Kidney epithelial cell (primary cell): ENCODE measurements around the gene TSNAXIP1. TPM values are rescaled to one million over a fixed set of nuclear protein-coding genes. Genes with fewer than 3 reads are reported as not detected.
A peak's percentile ranks its signal among the peaks of the same experiment; 100 is the strongest.

ENCODE experiments used
- DNase-seq: peaks from one replicate; pipeline ENCODE4 v3.0.0-alpha.2; 2010; ENCODE audit warnings: low read depth
- H3K27me3 ChIP-seq: 2 replicates; pipeline ENCODE4 v1.6.0; 2011; ENCODE audit warnings: low read length; ENCODE audit not compliant: control insufficient read depth, insufficient read depth
- H3K36me3 ChIP-seq: 2 replicates; pipeline ENCODE4 v1.5.1; 2011; ENCODE audit warnings: low read length; ENCODE audit not compliant: control insufficient read depth, insufficient read depth
- H3K4me3 ChIP-seq: 2 replicates; pipeline ENCODE4 v1.5.1; 2011; ENCODE audit warnings: low read depth, mild to moderate bottlenecking, control low read depth, low read length
- CTCF ChIP-seq: IDR thresholded peaks from 2 replicates; pipeline ENCODE4 v1.5.1; 2011; ENCODE audit warnings: mild to moderate bottlenecking, moderate library complexity, low read length, control low read depth, inconsistent platforms; ENCODE audit not compliant: insufficient read depth, poor library complexity, severe bottlenecking
- total RNA-seq: library from RNA; depleted of rRNA; stranded (reverse); fragments of >200 nt; gene quantifications from 2 replicates; pipeline ENCODE4 v1.2.3, GENCODE V29; 2015

The TSNAXIP1 gene
- 0.62 and 0.63 TPM in 2 replicates for total RNA-seq

DNA sequence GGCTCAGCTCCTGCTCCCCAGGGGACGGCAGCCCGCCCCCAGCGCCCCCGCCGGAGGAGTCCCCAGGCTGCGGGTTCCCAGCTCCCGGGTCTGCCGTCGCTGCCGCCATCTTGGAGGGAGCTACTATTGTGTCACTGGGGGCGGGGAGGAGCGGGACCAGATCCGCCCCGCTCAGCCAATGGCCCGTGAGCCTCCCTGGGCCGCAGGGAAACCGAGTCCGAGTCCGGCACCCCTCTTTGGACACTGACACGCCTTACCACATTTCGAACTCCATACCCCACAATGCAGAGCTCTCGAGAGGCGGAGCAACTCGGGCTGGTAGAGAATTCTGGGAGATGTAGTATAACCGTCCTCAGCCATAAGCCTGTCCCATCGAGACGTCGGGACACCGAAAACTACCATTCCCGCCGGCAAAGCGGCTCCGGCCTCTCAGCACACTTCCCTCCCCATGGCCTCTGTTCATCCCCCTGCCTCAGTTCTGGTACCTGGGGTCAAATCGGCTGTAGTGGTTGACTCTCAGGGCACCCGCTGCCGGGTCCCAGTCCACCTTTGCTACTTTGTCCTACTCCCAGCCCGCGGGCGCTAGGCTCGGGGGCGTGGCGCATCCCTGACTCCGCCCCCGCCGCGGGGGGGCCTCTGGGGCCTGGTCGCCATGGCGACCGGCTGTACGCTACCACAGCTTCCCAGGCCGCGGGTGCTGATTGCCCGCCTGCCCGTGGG lies at the start of gene TSNAXIP1, which contains the start of gene RANBP10:
TSS of gene TSNAXIP1 (plus strand) at position 462 of the 720 bp plus-strand sequence. CDS start 261 bp downstream, outside the sequence.
TSS of gene RANBP10 (minus strand) at position 133 of the 720 bp plus-strand sequence. CDS start at position 109, 24 bp downstream.
- peak within 1 kb of the TSS; percentile 89 for H3K4me3 ChIP-seq
- no peak for TF ChIP-seq CTCF
- H3K36me3 ChIP-seq: peaks cover 2% of the 10 kb centered on the region
- no peaks in the 10 kb centered on the region for H3K27me3 ChIP-seq
- DNase-seq: peak; percentile 98

- Histone ChIP-seq H3K4me3 (no peak overlapping the region), H3K27me3 (no peaks in the 10 kb centered on the region), H3K36me3 (no peaks in the 10 kb centered on the region)
- no peak for DNase-seq
- TF ChIP-seq CTCF: no peak
These were observed 48.7 kb upstream of the TSNAXIP1 start for GRCh38 chr16:67758006-67758405.

DNA sequence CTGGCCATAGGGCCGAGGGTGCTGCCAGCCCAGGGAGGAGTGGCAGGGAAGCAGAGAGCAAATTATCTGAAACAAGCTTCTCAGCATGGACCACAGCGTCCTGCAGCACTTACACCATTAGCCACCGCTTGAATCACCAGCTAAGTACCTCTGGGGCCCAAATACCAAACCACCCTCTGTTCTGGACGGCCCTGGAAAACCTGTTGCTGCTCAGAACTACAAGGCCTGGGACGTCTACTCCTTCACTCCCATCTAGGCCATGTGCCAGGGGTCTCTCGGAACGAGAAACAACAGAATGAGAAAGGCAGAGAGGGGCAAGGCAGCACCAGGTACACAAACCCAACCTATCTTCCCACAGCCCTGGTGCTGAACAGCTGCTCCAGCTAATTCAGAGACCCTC lies 47.7 kb upstream of the TSNAXIP1 start:
- DNase-seq: no peak
- Histone ChIP-seq H3K27me3 (no peaks in the 10 kb centered on the region), H3K4me3 (no peak overlapping the region), H3K36me3 (no peaks in the 10 kb centered on the region)
- no peak for TF ChIP-seq CTCF

- DNase-seq: no peak
- Histone ChIP-seq H3K4me3 (no peak overlapping the region), H3K36me3 (no peaks in the 10 kb centered on the region), H3K27me3 (no peaks in the 10 kb centered on the region)
- TF ChIP-seq CTCF: no peak
These were observed 46.3 kb upstream of the TSNAXIP1 start for GRCh38 chr16:67760206-67760955.

GRCh38 chr16:67760956-67761230 lies 45.8 kb upstream of the TSNAXIP1 start:
- no peaks in the 10 kb centered on the region for H3K27me3 ChIP-seq
- H3K36me3 ChIP-seq: no peaks in the 10 kb centered on the region
- H3K4me3 ChIP-seq: no peak overlapping the region
- no peak for DNase-seq
- TF ChIP-seq CTCF: no peak
